VCaP (cell line): ENCODE measurements around the gene ADGRG7.
A peak's percentile ranks its signal among the peaks of the same experiment; 100 is the strongest.

ENCODE experiments used
- H3K27ac ChIP-seq: fragments of 450-650 bp; 2 replicates; pipeline ENCODE4 v1.5.1; 2017
- TF ChIP-seq, protein P1 (sequence below): fragments of 450-650 bp; conservative IDR thresholded peaks from 2 replicates; pipeline ENCODE4 v1.5.1; 2017; ENCODE audit warnings: mild to moderate bottlenecking, moderate library complexity

ADGRG7 gene

DNA sequence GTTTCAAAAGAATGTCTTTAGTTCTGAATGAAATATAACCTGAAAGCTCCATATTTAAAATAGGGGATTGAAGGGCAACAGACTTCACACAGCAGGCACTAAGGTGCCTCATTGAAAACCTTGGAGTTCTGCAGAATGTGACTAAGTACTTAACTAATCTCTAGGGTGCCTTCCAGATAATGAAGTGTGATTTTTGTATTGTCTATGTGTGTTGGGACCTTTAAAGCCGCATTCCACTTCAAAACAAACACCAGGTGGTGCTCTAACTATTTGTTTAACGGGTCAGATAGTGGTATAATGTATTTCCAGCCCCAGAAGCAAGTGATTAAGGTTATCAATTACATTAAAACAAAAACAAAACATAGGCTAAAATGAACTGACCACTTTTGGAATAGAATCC is 127.9 kb downstream of the ADGRG7 start:
- H3K27ac ChIP-seq: no peak overlapping the region
- TF ChIP-seq, protein P1, sequence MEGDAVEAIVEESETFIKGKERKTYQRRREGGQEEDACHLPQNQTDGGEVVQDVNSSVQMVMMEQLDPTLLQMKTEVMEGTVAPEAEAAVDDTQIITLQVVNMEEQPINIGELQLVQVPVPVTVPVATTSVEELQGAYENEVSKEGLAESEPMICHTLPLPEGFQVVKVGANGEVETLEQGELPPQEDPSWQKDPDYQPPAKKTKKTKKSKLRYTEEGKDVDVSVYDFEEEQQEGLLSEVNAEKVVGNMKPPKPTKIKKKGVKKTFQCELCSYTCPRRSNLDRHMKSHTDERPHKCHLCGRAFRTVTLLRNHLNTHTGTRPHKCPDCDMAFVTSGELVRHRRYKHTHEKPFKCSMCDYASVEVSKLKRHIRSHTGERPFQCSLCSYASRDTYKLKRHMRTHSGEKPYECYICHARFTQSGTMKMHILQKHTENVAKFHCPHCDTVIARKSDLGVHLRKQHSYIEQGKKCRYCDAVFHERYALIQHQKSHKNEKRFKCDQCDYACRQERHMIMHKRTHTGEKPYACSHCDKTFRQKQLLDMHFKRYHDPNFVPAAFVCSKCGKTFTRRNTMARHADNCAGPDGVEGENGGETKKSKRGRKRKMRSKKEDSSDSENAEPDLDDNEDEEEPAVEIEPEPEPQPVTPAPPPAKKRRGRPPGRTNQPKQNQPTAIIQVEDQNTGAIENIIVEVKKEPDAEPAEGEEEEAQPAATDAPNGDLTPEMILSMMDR: peak; percentile 65

DNA sequence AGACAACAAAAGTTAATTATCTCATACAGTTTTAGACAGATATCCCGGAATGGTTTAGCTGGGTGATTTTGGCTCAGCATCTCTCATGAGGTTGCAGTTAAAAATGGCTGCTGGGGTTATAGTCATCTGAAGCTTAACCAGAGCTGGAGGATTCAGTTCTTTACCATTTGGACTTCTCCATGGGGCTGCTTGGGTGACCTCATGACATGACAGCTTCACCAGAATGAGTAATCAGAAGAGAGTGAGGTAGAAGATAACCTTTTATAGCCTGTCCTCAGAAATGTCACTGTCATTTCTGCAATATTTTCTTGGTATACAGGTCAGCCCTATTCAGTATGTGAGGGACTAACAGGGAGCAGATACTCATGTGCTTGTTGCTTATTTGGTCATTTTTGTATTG is 130.8 kb downstream of the ADGRG7 start:
- H3K27ac ChIP-seq: no peak overlapping the region

DNA sequence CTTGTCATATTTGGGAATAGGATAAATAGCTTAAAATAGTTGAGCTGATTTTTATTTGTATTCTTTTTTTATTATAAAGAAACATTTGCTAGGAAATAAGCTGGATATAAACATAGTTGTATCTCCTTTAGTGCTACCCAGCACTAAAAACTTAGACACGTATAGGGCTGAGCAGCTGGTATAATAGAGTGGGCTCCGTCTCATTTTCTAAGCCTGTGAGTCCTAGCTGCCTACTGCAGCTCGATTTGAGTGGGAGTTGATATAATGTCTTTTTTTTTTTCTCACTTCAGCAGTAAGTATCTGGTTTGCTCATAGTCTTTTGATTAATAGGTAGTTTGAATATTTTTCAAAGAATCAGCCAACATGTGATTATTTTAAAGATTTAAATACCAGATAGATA is 134.1 kb downstream of the ADGRG7 start:
- no peak overlapping the region for H3K27ac ChIP-seq
- TF ChIP-seq, protein P1: no peak

More for the DNA sequence above, 130.8 kb downstream of the ADGRG7 start:
- TF ChIP-seq, protein P1: no peak

DNA sequence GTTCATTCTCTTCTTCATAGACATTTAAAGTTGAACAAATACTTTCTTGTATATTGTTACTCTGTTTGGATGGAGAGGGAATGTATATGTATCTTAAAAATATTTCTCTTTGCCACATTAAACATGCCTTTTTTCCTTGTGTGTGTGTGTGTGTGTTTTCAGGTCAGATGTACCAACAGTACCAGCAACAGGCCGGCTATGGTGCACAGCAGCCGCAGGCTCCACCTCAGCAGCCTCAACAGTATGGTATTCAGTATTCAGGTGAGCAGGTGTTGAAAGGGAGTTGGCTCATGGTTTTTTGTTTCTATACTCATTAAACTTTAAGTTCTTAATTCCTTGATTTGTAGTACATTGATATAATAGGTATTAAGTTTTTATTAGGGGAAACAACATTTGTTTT is 135.3 kb downstream of the ADGRG7 start:
- no peak overlapping the region for H3K27ac ChIP-seq
- TF ChIP-seq, protein P1: no peak
